GM18867 (cell line): Measurements from ENCODE around the gene TMEM237.
A peak's percentile ranks its signal among the peaks of the same experiment; 100 is the strongest.
"Not testable (repeated sequence)": the region's sequence is repeated elsewhere in the genome, so short reads cannot be mapped to it uniquely, and the experiment has no call there.

Source experiments
- ATAC-seq: cut with Tn5 transposase; IDR thresholded peaks from one replicate; pipeline ENCODE4 v1.9.1; 2021; ENCODE audit warnings: mild to moderate bottlenecking, moderate library complexity; ENCODE audit not compliant: unreplicated experiment

The TMEM237 gene, protein sequence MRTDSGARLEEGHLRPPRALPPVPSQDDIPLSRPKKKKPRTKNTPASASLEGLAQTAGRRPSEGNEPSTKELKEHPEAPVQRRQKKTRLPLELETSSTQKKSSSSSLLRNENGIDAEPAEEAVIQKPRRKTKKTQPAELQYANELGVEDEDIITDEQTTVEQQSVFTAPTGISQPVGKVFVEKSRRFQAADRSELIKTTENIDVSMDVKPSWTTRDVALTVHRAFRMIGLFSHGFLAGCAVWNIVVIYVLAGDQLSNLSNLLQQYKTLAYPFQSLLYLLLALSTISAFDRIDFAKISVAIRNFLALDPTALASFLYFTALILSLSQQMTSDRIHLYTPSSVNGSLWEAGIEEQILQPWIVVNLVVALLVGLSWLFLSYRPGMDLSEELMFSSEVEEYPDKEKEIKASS

DNA sequence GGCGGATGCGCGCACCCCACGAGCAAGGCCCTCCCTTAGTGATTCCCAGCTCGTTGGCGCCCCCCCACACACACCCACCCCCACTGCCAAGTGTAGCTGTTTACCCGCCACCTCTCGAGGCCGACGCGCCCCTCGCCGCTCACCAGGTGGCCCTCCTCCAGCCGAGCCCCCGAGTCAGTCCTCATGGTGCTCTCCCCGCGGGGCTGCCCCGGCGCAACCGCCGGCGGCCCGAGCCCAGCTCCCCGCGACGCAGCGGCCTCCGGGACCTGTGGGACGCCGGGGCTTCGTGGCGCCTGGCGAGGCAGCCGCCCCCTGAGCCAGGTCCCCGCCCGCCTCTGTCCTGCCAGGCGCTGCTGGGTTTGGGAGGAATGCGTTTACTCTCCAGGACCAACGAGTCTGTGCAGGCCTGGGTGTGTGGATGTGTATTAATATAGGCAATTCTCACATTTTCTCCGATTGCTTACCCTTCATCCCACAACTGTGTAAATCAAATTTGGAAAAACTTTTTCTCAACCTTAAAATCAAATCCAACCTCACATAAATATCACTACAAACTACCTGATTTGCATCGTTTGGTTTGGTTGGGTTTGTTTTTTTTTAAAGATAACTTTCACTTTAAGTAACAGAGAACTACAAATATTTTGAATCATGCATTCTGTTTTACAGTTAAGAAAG, at the start of gene TMEM237:
Gene TMEM237, minus strand, starts transcription at position 288 of the 675 bp plus-strand sequence. Its CDS starts 103 bp downstream, at position 185.
- ATAC-seq, result peak; percentile 48

- no peak for ATAC-seq
Observed at GRCh38 chr2:201685156-201685555, 41.9 kb upstream of the TMEM237 start.

DNA sequence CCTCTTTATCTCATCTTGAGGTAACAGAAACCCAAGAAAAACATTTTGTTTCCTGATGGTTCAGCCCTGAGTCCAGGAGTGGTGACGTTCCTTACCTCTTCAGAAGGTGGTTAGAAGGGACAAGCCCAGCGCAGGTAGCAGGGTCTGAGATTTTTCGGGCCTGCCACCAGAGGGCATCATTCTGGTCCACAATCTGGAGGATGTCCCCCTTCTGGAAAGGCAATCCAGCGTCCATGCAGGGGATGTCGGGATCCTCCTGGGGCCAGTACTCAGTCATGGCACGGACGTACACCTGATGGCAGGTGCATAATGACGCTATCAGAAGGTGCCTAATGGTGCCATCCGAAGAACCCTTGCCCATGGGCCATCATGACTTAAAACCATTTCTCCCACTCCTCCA, 37.4 kb upstream of the TMEM237 start:
- ATAC-seq, result no peak

DNA sequence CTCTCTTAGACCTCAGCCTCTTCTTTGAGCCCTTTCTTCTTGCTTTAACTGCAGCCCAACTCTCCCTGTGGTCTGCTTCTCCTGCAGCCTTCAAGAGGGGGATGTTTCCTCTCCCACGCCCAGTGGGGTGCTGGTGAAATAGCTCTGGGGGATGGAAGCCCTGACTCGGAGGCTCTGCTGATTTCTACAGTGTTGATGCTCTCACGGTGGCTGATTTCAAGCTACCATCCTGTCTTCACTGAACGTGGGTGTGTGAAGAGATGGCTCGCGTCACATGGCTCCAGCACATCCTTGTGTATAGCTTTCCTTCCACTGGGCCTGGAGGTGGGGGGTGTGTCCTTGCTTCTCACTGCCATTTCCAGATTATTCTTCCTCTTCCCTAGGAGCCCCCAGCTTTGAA, 35.1 kb upstream of the TMEM237 start:
- no peak for ATAC-seq

GRCh38 chr2:201675454-201675853, 32.2 kb upstream of the TMEM237 start:
- no peak for ATAC-seq

GRCh38 chr2:201674794-201675193, 31.5 kb upstream of the TMEM237 start:
- no peak for ATAC-seq

DNA sequence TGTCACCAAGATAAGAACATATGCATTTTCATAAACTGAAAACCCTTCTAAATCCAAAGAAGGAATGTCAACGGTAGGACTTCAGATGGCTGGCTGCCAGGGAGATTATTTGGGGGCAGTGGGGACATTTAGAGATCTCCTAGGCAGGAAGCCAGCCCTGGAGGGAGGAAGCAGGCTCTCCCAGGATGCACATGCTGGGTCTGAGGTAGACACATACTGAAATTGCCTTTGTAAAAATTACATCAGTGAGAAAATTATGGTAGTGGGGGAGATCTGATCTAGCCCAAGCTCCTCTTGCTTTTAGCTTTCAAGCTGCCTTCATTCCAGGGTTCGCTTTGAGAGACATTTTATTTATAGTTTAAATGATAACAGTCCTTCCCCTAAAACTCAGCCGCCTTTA, 31.0 kb upstream of the TMEM237 start:
- ATAC-seq, result no peak

DNA sequence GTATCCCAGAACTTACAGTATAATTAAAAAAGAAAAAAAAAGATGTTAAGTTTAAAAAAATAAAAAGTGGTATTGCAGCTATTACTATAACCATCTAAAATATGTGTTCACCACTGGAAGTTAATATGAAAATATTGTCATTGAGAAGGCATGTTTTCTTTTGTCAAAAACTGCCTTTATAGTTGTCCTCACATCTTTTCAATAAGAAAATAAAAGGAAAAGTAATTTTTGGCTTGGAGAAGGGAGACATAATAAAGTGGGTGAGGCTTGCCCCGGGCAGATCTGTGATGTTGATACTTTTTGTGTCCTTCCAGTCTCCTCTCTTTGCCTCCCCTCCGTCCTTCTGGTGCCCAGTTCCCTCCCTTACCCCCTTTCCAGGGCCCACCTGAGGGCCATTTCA, 30.2 kb upstream of the TMEM237 start:
- no peak for ATAC-seq

- not testable (repeated sequence) for ATAC-seq
Observed at GRCh38 chr2:201671205-201671604, 27.9 kb upstream of the TMEM237 start.

DNA sequence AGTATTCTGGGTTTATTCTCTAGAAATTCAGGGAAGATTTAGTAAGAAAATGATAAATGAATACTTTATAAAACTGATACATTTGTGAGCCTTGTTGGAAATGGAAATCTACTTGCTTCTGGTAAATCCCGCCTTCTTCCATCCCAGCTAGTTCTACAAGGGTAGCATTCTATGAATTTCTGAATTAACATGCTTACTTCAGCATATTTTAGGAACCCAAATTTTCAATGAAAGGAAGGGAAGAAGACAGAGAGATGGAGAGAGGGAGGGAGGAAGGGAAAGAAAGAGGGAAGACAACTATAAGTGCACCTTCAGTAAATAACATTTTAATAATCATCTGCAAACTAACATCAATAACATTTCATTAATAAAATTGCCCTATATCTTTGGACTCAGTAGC, 26.6 kb upstream of the TMEM237 start:
- no peak for ATAC-seq

GRCh38 chr2:201668402-201668910, 25.2 kb upstream of the TMEM237 start:
- ATAC-seq, result no peak

- ATAC-seq, result no peak
Observed at GRCh38 chr2:201664334-201664733, 21.0 kb upstream of the TMEM237 start.

- ATAC-seq, result no peak
Observed at GRCh38 chr2:201661366-201661765, 18.1 kb upstream of the TMEM237 start.

GRCh38 chr2:201660293-201660895, 17.1 kb upstream of the TMEM237 start:
- ATAC-seq, result no peak

DNA sequence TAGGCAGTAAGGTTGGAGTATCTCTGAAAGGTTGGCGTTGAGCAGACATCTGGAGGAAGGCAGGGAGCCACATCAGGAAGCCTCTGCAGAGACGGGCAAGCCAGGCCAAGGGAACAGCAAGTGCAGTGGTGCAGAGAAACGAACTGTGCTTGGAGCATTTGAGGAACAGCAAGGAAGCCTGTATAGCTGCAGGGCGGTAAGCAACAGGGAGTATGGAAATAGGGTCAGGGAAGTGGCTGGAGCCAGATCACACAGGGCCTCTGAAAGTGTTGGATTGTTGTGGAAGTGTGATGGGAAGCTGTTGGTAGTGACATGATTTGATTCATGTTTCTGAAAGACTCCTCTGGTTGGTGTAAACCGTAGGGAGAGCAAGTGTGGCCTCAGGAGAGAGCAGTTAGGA, 13.4 kb upstream of the TMEM237 start:
- ATAC-seq, result no peak

GRCh38 chr2:201656102-201656501, 12.8 kb upstream of the TMEM237 start:
- no peak for ATAC-seq

DNA sequence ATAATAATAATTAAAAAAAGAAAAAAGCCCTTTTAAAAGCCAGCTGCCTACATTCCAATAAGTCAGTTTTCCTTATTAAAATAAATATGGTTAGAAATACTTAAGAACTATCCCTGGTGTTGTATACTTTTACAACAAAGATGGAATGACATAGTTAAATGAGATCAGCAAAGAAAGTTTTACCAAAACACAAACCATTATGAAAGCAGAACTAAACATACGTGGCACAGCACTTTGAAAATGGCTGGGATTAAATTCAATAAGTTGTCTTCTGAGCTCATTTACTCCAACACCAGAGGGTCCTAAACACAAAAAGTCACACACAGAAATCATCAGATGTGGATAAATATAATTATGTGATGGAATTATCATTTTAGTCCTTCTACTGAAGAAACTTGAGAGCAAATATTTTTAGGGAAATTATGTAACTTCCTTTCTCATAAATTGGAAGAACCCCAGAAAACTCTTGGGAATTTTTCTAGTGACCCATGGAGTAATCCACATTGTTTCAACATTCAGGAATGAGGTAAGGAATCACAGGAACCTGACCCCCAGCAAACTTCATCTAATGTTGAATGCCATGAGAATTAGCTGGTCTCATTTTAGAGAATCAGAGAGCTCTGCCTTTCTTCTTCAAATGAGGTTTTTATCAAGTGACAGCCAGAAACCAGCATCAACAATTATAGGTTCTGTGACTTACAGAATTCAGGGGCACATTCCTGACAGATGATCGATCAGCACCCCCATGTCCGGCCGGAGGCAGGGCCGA, 11.5 kb upstream of the TMEM237 start:
- no peak for ATAC-seq

GRCh38 chr2:201653221-201653620, 9.9 kb upstream of the TMEM237 start:
- ATAC-seq, result no peak

- ATAC-seq, result no peak
Observed at GRCh38 chr2:201649442-201649841, 6.1 kb upstream of the TMEM237 start.

- no peak for ATAC-seq
Observed at GRCh38 chr2:201647431-201647830, 4.1 kb upstream of the TMEM237 start.

DNA sequence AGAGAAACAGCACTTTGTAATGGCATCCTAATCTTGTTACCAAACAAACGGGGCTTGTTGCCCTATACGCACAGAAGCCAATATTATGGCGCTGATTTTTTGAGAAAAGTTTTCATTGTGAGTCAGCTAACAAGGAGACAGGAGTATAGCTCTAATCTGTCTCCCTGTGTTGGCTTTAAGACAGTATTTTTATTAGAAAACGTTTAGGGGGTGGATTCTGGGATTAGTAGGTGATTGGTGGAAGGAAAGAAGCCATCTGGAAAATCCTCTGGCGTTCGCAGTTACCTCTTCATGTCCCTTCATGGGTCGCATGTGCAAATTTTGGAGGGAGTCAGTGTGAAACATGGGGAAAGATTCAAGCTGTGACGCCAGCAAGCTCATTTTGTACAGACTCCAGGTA, 698 bp upstream of the TMEM237 start:
- ATAC-seq, result no peak
